Neuronal stem cell (in vitro differentiated cells): ENCODE data around the gene SEBOX.

Source experiments
- DNase-seq: peaks from one replicate; pipeline ENCODE4 v3.0.0-alpha.2; 2013; ENCODE audit warnings: low spot score
- H2AFZ ChIP-seq: one replicate; pipeline ENCODE4 v1.6.1; 2013; ENCODE audit warnings: mild to moderate bottlenecking, low read length, inconsistent platforms
- H2AK5ac ChIP-seq: 2 replicates; pipeline ENCODE4 v1.6.1; 2013; ENCODE audit warnings: low read depth, mild to moderate bottlenecking, inconsistent platforms, low read length, moderate library complexity, mixed read lengths
- H2BK120ac ChIP-seq: 2 replicates; pipeline ENCODE4 v1.6.1; 2013; ENCODE audit warnings: low read depth, mild to moderate bottlenecking, inconsistent platforms, low read length, moderate library complexity, mixed read lengths
- H2BK12ac ChIP-seq: one replicate; pipeline ENCODE4 v1.6.1; 2013; ENCODE audit warnings: low read length, inconsistent platforms
- H2BK15ac ChIP-seq: 2 replicates; pipeline ENCODE4 v1.6.1; 2013; ENCODE audit warnings: mild to moderate bottlenecking, low read length, inconsistent platforms, mixed read lengths
- H2BK5ac ChIP-seq: one replicate; pipeline ENCODE4 v1.6.1; 2013; ENCODE audit warnings: inconsistent platforms, mild to moderate bottlenecking, low read length, moderate library complexity
- H3K14ac ChIP-seq: one replicate; pipeline ENCODE4 v1.6.1; 2013; ENCODE audit warnings: low read length, inconsistent platforms
- H3K18ac ChIP-seq: 2 replicates; pipeline ENCODE4 v1.6.1; 2013; ENCODE audit warnings: low read length, inconsistent platforms
- H3K23ac ChIP-seq: 2 replicates; pipeline ENCODE4 v1.6.1; 2013; ENCODE audit warnings: low read depth, mild to moderate bottlenecking, mixed read lengths, low read length, inconsistent platforms; ENCODE audit not compliant: poor library complexity
- H3K27ac ChIP-seq: replicated peaks from 3 replicates; pipeline ENCODE4 v1.5.1; 2013; ENCODE audit warnings: low read length, inconsistent platforms
- H3K27me3 ChIP-seq, 3 experiments: 2 replicates each; pipeline ENCODE4 v1.6.1; 2013; ENCODE audit warnings: low read length in 3 of 3, mild to moderate bottlenecking in 2 of 3, inconsistent platforms in 1 of 3, low read depth in 1 of 3, mixed read lengths in 1 of 3, moderate library complexity in 1 of 3; ENCODE audit not compliant: control insufficient read depth in 3 of 3, insufficient read depth in 3 of 3
- H3K36me3 ChIP-seq, 2 donors: replicated peaks in 1 of 2; 2 replicates each; pipeline ENCODE4 v1.6.1; 2013; ENCODE audit warnings: low read length in 2 of 2; ENCODE audit not compliant: control insufficient read depth in 2 of 2, insufficient read depth in 2 of 2
- H3K4ac ChIP-seq: 2 replicates; pipeline ENCODE4 v1.6.1; 2013; ENCODE audit warnings: inconsistent platforms, mild to moderate bottlenecking, low read length, moderate library complexity
- H3K4me1 ChIP-seq, 2 donors: 1 replicate in 1 of 2; 2 replicates in 1 of 2; pipeline ENCODE4 v1.6.1; 2013; ENCODE audit warnings: low read length in 2 of 2, low read depth in 1 of 2; ENCODE audit not compliant: control insufficient read depth in 2 of 2, insufficient read depth in 1 of 2
- H3K4me2 ChIP-seq: one replicate; pipeline ENCODE4 v1.6.1; 2013; ENCODE audit warnings: mild to moderate bottlenecking, low read length, inconsistent platforms; ENCODE audit not compliant: insufficient read depth, poor library complexity, severe bottlenecking
- H3K4me3 ChIP-seq, 2 donors: 2 replicates each; pipeline ENCODE4 v1.5.1; 2013; ENCODE audit warnings: low read length in 2 of 2, mild to moderate bottlenecking in 2 of 2, inconsistent platforms in 1 of 2, moderate library complexity in 1 of 2
- H3K79me1 ChIP-seq: one replicate; pipeline ENCODE4 v1.6.1; 2013; ENCODE audit warnings: low read depth, mild to moderate bottlenecking, inconsistent platforms, low read length, moderate library complexity
- H3K9ac ChIP-seq: one replicate; pipeline ENCODE4 v1.6.1; 2013; ENCODE audit warnings: mild to moderate bottlenecking, low read depth, low read length, inconsistent platforms; ENCODE audit not compliant: poor library complexity
- H3K9me3 ChIP-seq, 2 donors: replicated peaks in 1 of 2; 2 replicates each; pipeline versions ENCODE3 to v1.6.1; 2013; ENCODE audit warnings: low read length in 2 of 2, mild to moderate bottlenecking in 2 of 2, inconsistent platforms in 1 of 2, low read depth in 1 of 2, mixed read lengths in 1 of 2, moderate library complexity in 1 of 2; ENCODE audit not compliant: control insufficient read depth in 2 of 2, insufficient read depth in 1 of 2
- H4K8ac ChIP-seq: one replicate; pipeline ENCODE4 v1.6.1; 2013; ENCODE audit warnings: low read depth, mild to moderate bottlenecking, inconsistent platforms, low read length, moderate library complexity
- H4K91ac ChIP-seq: one replicate; pipeline ENCODE4 v1.6.1; 2013; ENCODE audit warnings: low read length, low read depth, mild to moderate bottlenecking, inconsistent platforms; ENCODE audit not compliant: poor library complexity
- WGBS, 2 donors: extraction: QIAGEN DNeasy Blood & Tissue Kit; methylation state at CpG; one replicate each; pipeline ENCODE4 v1.1.7; 2013; ENCODE audit warnings: missing lambda C conversion rate in 2 of 2, mixed read lengths in 1 of 2; ENCODE audit not compliant: insufficient read length in 2 of 2, insufficient replicate concordance in 1 of 2; ENCODE audit errors: extremely low coverage in 2 of 2; 5-methylcytosine and 5-hydroxymethylcytosine counted together

SEBOX gene

GRCh38 chr17:28369684-28370034 is 4.7 kb upstream of the SEBOX start:
- peak overlapping the region; percentile 20 for H3K18ac ChIP-seq
- H3K23ac ChIP-seq = no peak overlapping the region
- peak overlapping the region; percentile 86 for H2AK5ac ChIP-seq
- H3K4me3 ChIP-seq = no peak overlapping the region
- H3K9me3 ChIP-seq = no peaks in the 10 kb centered on the region
- peak overlapping the region; percentile 6 for H3K14ac ChIP-seq
- peaks cover 3% of the 10 kb centered on the region for H3K79me1 ChIP-seq
- H3K9ac ChIP-seq = no peak overlapping the region
- peaks cover under 1 to 10% of the 10 kb centered on the region in 2 donors for H3K36me3 ChIP-seq
- H2BK15ac ChIP-seq = peak overlapping the region; percentile 69
- no peak for DNase-seq
- H3K4me1 ChIP-seq = peaks cover 24 to 25% of the 10 kb centered on the region in 2 donors
- peak overlapping the region; percentile 64 for H3K27ac ChIP-seq
- WGBS, 2 donors = no CpG with 5 or more reads among the region's 10 CpGs
- H2BK5ac ChIP-seq = peak overlapping the region; percentile 47
- H4K8ac ChIP-seq = no peak overlapping the region
- peaks cover 0 to 16% (median 0%) of the 10 kb centered on the region in 3 experiments for H3K27me3 ChIP-seq
- no peak overlapping the region for H3K4ac ChIP-seq
- peak overlapping the region; percentile 48 for H2AFZ ChIP-seq
- H4K91ac ChIP-seq = no peak overlapping the region
- H3K4me2 ChIP-seq = no peak overlapping the region
- H2BK120ac ChIP-seq = no peak overlapping the region
- no peak overlapping the region for H2BK12ac ChIP-seq

- H3K36me3 ChIP-seq = peaks cover 2 to 9% of the 10 kb centered on the region in 2 donors
- no peak overlapping the region for H3K9ac ChIP-seq
- no peak overlapping the region for H2BK12ac ChIP-seq
- H3K4me3 ChIP-seq = no peak overlapping the region
- H4K91ac ChIP-seq = no peak overlapping the region
- H3K14ac ChIP-seq = no peak overlapping the region
- no peak overlapping the region for H2BK120ac ChIP-seq
- H4K8ac ChIP-seq = no peak overlapping the region
- no peaks in the 10 kb centered on the region for H3K9me3 ChIP-seq
- H3K79me1 ChIP-seq = no peaks in the 10 kb centered on the region
- no peak overlapping the region for H3K4ac ChIP-seq
- H3K4me2 ChIP-seq = no peak overlapping the region
- H3K27ac ChIP-seq = no peak overlapping the region
- WGBS, 2 donors = no CpG with 5 or more reads among the region's 23 CpGs
- no peak overlapping the region for H2AFZ ChIP-seq
- H2BK15ac ChIP-seq = no peak overlapping the region
- peak overlapping the region; percentile 86 for H2AK5ac ChIP-seq
- H3K18ac ChIP-seq = no peak overlapping the region
- DNase-seq = no peak
- H3K27me3 ChIP-seq = peaks cover 0 to 16% (median 0%) of the 10 kb centered on the region in 3 experiments
- H3K23ac ChIP-seq = no peak overlapping the region
- H3K4me1 ChIP-seq = peaks cover 24 to 25% of the 10 kb centered on the region in 2 donors
- no peak overlapping the region for H2BK5ac ChIP-seq
These were observed 4.1 kb upstream of the SEBOX start for GRCh38 chr17:28368915-28369683.

GRCh38 chr17:28368306-28368831 is 3.4 kb upstream of the SEBOX start:
- Histone ChIP-seq H3K4me1 (peaks cover 22 to 25% of the 10 kb centered on the region in 2 donors), H2BK5ac (no peak overlapping the region), H3K4me2 (no peak overlapping the region), H4K8ac (no peak overlapping the region), H3K4ac (no peak overlapping the region), H2AFZ (no peak overlapping the region), H3K79me1 (no peaks in the 10 kb centered on the region), H3K27ac (no peak overlapping the region), H3K9ac (no peak overlapping the region), H3K36me3 (peaks cover 3 to 14% of the 10 kb centered on the region in 2 donors), H2BK15ac (no peak overlapping the region), H2BK120ac (no peak overlapping the region), H3K4me3 (no peak overlapping the region), H2AK5ac (no peak overlapping the region), H2BK12ac (no peak overlapping the region), H3K14ac (no peak overlapping the region), H3K9me3 (no peaks in the 10 kb centered on the region), H3K27me3 (peaks cover 0 to 13% (median 0%) of the 10 kb centered on the region in 3 experiments), H3K23ac (no peak overlapping the region), H3K18ac (no peak overlapping the region), H4K91ac (no peak overlapping the region)
- no peak for DNase-seq
- no CpG with 5 or more reads among the region's 5 CpGs for WGBS, 2 donors

- no peak for DNase-seq
- WGBS, 2 donors = no CpG with 5 or more reads among the region's 21 CpGs
- H2BK12ac ChIP-seq = no peak overlapping the region
These were observed 2.8 kb upstream of the SEBOX start for GRCh38 chr17:28367641-28368305.

More at GRCh38 chr17:28367641-28368305, 2.8 kb upstream of the SEBOX start:
- no peak overlapping the region for H2BK5ac ChIP-seq
- H4K8ac ChIP-seq = no peak overlapping the region
- no peak overlapping the region for H3K14ac ChIP-seq
- peaks cover 17 to 21% of the 10 kb centered on the region in 2 donors for H3K4me1 ChIP-seq
- no peak overlapping the region for H2AFZ ChIP-seq
- no peaks in the 10 kb centered on the region for H3K79me1 ChIP-seq
- no peak overlapping the region for H2AK5ac ChIP-seq
- no peak overlapping the region for H3K18ac ChIP-seq
- no peak overlapping the region for H3K4ac ChIP-seq
- H3K36me3 ChIP-seq = peaks cover 3 to 20% of the 10 kb centered on the region in 2 donors
- no peak overlapping the region for H3K4me3 ChIP-seq
- H3K9ac ChIP-seq = no peak overlapping the region
- H4K91ac ChIP-seq = no peak overlapping the region
- no peak overlapping the region for H2BK15ac ChIP-seq
- no peak overlapping the region for H3K23ac ChIP-seq
- H3K4me2 ChIP-seq = no peak overlapping the region
- no peak overlapping the region for H2BK120ac ChIP-seq
- no peaks in the 10 kb centered on the region for H3K9me3 ChIP-seq
- H3K27ac ChIP-seq = no peak overlapping the region
- H3K27me3 ChIP-seq = peaks cover 0 to 7% (median 0%) of the 10 kb centered on the region in 3 experiments
